GM18870 (cell line): ENCODE measurements around the gene ADRM1.

Experiments used
- ATAC-seq: cut with Tn5 transposase; IDR thresholded peaks from one replicate; pipeline ENCODE4 v1.9.1; 2021; ENCODE audit warnings: moderate library complexity; ENCODE audit not compliant: unreplicated experiment

The ADRM1 gene

GRCh38 chr20:62353289-62354030, 50.7 kb downstream of the ADRM1 start:
- no peak for ATAC-seq

- ATAC-seq = no peak
Observed at GRCh38 chr20:62354031-62354808, 51.4 kb downstream of the ADRM1 start.

GRCh38 chr20:62354811-62355341, 52.1 kb downstream of the ADRM1 start:
- ATAC-seq = no peak

GRCh38 chr20:62355516-62355877, 52.7 kb downstream of the ADRM1 start:
- no peak for ATAC-seq

GRCh38 chr20:62355878-62356588, 53.2 kb downstream of the ADRM1 start:
- no peak for ATAC-seq

GRCh38 chr20:62356589-62357186, 53.9 kb downstream of the ADRM1 start:
- ATAC-seq = no peak

- no peak for ATAC-seq
Observed at GRCh38 chr20:62357187-62357667, 54.4 kb downstream of the ADRM1 start.

- ATAC-seq = no peak
Observed at GRCh38 chr20:62357681-62358080, 54.9 kb downstream of the ADRM1 start.
